ENCODE measurements around the gene DOCK1. TPM values are rescaled to one million over a fixed set of nuclear protein-coding genes. Genes with fewer than 3 reads are reported as not detected.

Gene DOCK1
- total RNA-seq, 1 experiment from 2014 or later, result 44.5 TPM

GRCh38 chr10:127474501-127474900 lies 569.3 kb downstream of the DOCK1 start:
- no peaks in the 10 kb centered on the region for H3K36me3 ChIP-seq (replicated peaks; ENCODE audit: control insufficient read depth, insufficient read depth, low read length)
- H3K27me3 ChIP-seq (ENCODE audit: control insufficient read depth, insufficient read depth, low read length), result no peaks in the 10 kb centered on the region
- no peak for DNase-seq
- no peak overlapping the region for H3K4me3 ChIP-seq (ENCODE audit: insufficient read depth, low read depth, low read length)

- DNase-seq, result peak; percentile 75
- Histone ChIP-seq H3K4me3 (ENCODE audit: insufficient read depth, low read depth, low read length) (no peak overlapping the region), H3K36me3 (replicated peaks; ENCODE audit: control insufficient read depth, insufficient read depth, low read length) (no peaks in the 10 kb centered on the region), H3K27me3 (ENCODE audit: control insufficient read depth, insufficient read depth, low read length) (no peaks in the 10 kb centered on the region)
Measured at GRCh38 chr10:127485153-127485857, 580.1 kb downstream of the DOCK1 start.

GRCh38 chr10:127486355-127486754 lies 581.1 kb downstream of the DOCK1 start:
- H3K27me3 ChIP-seq (ENCODE audit: control insufficient read depth, insufficient read depth, low read length), result no peaks in the 10 kb centered on the region
- no peak overlapping the region for H3K4me3 ChIP-seq (ENCODE audit: insufficient read depth, low read depth, low read length)
- no peak for DNase-seq
- no peaks in the 10 kb centered on the region for H3K36me3 ChIP-seq (replicated peaks; ENCODE audit: control insufficient read depth, insufficient read depth, low read length)

- Histone ChIP-seq H3K27me3 (ENCODE audit: control insufficient read depth, insufficient read depth, low read length) (no peaks in the 10 kb centered on the region), H3K4me3 (ENCODE audit: insufficient read depth, low read depth, low read length) (no peak overlapping the region), H3K36me3 (replicated peaks; ENCODE audit: control insufficient read depth, insufficient read depth, low read length) (no peaks in the 10 kb centered on the region)
- peak; percentile 74 for DNase-seq
Measured at GRCh38 chr10:127492607-127493250, 587.5 kb downstream of the DOCK1 start.

- no peak overlapping the region for H3K4me3 ChIP-seq (ENCODE audit: insufficient read depth, low read depth, low read length)
- no peak for DNase-seq
- H3K27me3 ChIP-seq (ENCODE audit: control insufficient read depth, insufficient read depth, low read length), result no peaks in the 10 kb centered on the region
- H3K36me3 ChIP-seq (replicated peaks; ENCODE audit: control insufficient read depth, insufficient read depth, low read length), result no peaks in the 10 kb centered on the region
Measured at GRCh38 chr10:127496035-127496434, 590.8 kb downstream of the DOCK1 start.

- no peak for DNase-seq
- H3K4me3 ChIP-seq (ENCODE audit: insufficient read depth, low read depth, low read length), result no peak overlapping the region
- H3K36me3 ChIP-seq (replicated peaks; ENCODE audit: control insufficient read depth, insufficient read depth, low read length), result no peaks in the 10 kb centered on the region
- H3K27me3 ChIP-seq (ENCODE audit: control insufficient read depth, insufficient read depth, low read length), result no peaks in the 10 kb centered on the region
Measured at GRCh38 chr10:127497685-127498084, 592.5 kb downstream of the DOCK1 start.

- no peak for DNase-seq
- no peaks in the 10 kb centered on the region for H3K27me3 ChIP-seq (ENCODE audit: control insufficient read depth, insufficient read depth, low read length)
- H3K36me3 ChIP-seq (replicated peaks; ENCODE audit: control insufficient read depth, insufficient read depth, low read length), result no peaks in the 10 kb centered on the region
- H3K4me3 ChIP-seq (ENCODE audit: insufficient read depth, low read depth, low read length), result no peak overlapping the region
Measured at GRCh38 chr10:127498087-127498486, 592.9 kb downstream of the DOCK1 start.

- DNase-seq, result no peak
- H3K27me3 ChIP-seq (ENCODE audit: control insufficient read depth, insufficient read depth, low read length), result no peaks in the 10 kb centered on the region
- H3K4me3 ChIP-seq (ENCODE audit: insufficient read depth, low read depth, low read length), result no peak overlapping the region
- no peaks in the 10 kb centered on the region for H3K36me3 ChIP-seq (replicated peaks; ENCODE audit: control insufficient read depth, insufficient read depth, low read length)
Measured at GRCh38 chr10:127500127-127500526, 594.9 kb downstream of the DOCK1 start.

Other genes with a start within 250 kb of the DOCK1 start
- 0.62 TPM in 1 of 2 replicates, not detected in the other for gene C10orf90, start 234.7 kb upstream of the DOCK1 start, total RNA-seq (2014; rRNA removed; shearing (Covaris generic))

Measured in H7 (cell line).